Right lung (tissue), 5 donors: ENCODE results near the gene BBS4. TPM values are rescaled to one million over a fixed set of nuclear protein-coding genes. Genes with fewer than 3 reads are reported as not detected.
"Not testable (repeated sequence)": the region's sequence is repeated elsewhere in the genome, so short reads cannot be mapped to it uniquely, and the experiment has no call there.

Experiments used
- DNase-seq, 2 donors: peaks; one replicate each; pipeline ENCODE4 v3.0.0-alpha.2; 2013
- polyA plus RNA-seq, 5 donors: library from polyadenylated mRNA; unstranded; fragments of 120-200 nt; gene quantifications; one replicate each; pipeline versions ENCODE4 v1.2.1 to v1.2.3, GENCODE V29; 2013; ENCODE audit warnings: inconsistent platforms in 1 of 5, low replicate concordance in 1 of 5; ENCODE audit not compliant: insufficient read length in 5 of 5, insufficient read depth in 1 of 5

The BBS4 gene
- polyA plus RNA-seq, 5 donors: 40.1 to 63.4 (median 49.9) TPM

DNA sequence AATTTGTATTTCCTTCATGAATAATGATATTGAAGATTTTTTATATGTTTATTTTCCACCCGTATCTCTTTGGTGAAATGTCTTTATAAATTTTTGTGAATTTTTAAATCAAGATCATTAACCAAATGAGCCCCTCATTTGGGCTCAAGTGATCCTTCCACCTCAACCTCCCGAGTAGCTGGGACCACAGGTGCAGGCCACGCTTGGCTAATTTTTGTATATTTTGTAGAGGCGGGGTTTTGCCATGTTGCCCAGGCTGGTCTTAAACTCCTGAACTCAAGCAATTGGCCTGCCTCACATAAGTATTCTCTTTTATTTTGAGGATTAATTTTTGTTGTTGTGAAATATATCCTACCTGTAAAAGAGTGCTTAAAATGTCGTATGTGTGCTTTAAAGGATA is 4.9 kb downstream of the BBS4 start:
- DNase-seq: no peak

GRCh38 chr15:72698938-72699337 is 12.9 kb downstream of the BBS4 start:
- DNase-seq: no peak

DNA sequence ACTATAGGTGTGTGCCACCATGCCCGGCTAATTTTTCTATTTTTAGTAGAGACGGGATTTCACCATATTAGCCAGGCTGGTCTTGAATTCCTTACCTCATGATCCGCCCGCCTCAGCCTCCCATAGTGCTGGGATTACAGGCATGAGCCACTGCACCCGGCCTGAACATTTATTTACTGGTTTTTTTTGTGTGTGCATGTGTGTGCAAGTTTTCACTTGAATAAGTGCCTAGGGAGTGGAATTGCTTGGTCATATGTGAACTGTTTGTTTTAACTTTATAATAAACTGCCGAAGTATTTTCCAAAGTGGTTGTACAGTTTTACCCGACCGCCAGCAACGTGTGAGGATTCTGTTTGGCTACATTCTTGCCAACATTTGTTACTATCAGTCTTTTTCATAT is 14.1 kb downstream of the BBS4 start:
- DNase-seq: no peak

DNA sequence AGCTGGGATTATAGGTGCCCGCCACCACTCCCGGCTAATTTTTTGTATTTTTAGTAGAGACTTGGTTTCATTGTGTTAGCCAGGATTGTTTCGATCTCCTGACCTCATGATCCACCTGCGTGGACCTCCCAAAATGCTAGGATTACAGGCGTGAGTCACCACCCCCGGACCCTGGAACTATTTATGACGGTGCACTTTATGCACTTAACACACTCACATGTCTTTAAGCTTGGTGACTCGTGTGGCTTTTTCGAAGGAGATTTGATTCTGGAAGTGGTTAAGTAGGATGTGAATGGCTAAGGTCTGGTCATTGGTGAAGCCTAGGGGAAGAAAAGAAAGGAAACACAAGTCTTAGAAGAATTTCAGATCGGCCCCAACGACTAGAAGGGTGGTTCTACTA is 20.3 kb downstream of the BBS4 start:
- no peak for DNase-seq

GRCh38 chr15:72708551-72709303 is 22.7 kb downstream of the BBS4 start:
- DNase-seq: not testable (repeated sequence)

DNA sequence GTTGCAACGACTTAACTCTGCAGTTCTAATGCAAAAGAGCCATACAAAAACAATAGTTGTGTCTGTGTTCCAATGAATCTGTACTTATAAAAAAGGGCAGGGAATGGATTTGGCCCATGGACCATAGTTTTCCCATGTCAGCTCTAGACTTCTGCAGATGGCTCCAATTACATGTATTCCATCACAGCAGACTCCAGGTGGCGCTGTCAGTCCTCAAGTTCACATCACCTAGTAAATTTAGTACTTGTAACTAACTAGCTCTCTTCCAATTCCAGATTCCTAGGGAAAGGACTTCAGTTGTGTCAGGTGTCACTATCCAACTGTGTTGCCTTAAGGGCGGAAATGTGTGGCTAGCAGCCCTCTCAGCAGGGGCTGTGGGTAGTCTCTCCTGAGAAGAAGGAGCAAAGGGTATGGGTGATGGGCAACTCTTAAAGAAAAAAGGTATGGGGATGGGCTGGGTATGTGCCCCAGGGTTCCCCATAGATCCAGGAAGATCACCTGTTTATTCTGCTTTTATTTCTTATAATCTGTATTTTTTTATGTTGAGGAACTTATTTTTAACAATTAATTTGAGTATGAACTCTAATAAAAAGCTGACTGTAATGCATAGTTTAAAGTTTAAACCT is 36.2 kb downstream of the BBS4 start:
- peak; percentile 7 to 26 for DNase-seq

GRCh38 chr15:72724028-72724427 is 38.0 kb downstream of the BBS4 start:
- DNase-seq: no peak

DNA sequence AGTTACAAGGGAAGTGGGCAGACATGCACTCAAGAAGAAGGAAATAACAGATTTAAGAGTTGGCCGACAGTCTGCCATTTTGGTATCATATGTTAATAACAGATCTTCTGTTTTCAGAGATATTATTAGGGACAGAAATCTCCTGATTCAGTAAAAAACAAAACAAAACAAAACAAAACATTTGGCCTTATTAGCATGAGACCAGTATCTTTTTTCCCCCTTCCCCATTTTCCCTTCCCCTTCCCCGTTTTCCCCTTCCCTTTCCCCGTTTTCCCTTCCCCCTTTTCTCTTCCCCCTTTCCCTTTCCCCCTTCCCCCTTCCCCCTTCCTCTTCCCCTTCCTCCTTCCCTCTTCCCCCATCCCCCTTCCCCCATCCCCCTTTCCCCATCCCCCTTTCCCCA is 39.4 kb downstream of the BBS4 start:
- DNase-seq: no peak

DNA sequence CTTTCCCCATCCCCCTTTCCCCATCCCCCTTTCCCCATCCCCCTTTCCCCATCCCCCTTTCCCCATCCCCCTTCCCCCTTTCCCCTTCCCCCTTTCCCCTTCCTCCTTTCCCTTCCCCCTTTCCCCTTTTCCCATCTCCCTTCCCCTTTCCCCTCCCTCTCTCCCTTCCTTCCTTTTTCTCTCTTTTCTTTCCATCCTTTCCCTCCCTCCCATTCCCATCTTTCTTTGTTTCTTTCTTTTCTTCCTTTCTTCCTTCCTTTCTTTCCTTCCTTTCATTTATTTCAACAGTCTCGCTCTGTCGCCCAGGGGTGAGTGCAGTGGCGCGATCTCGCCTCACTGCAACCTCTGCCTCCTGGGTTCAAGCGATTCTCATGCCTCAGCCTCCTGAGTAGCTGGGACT is 39.8 kb downstream of the BBS4 start:
- DNase-seq: not testable (repeated sequence)

- DNase-seq: no peak
These were observed 41.1 kb downstream of the BBS4 start for GRCh38 chr15:72727154-72727553.

GRCh38 chr15:72728249-72728648 is 42.2 kb downstream of the BBS4 start:
- not testable (repeated sequence) for DNase-seq

GRCh38 chr15:72728821-72729220 is 42.8 kb downstream of the BBS4 start:
- DNase-seq: no peak

GRCh38 chr15:72732086-72732485 is 46.1 kb downstream of the BBS4 start:
- no peak for DNase-seq

- DNase-seq: no peak
These were observed 46.5 kb downstream of the BBS4 start for GRCh38 chr15:72732516-72732915.

DNA sequence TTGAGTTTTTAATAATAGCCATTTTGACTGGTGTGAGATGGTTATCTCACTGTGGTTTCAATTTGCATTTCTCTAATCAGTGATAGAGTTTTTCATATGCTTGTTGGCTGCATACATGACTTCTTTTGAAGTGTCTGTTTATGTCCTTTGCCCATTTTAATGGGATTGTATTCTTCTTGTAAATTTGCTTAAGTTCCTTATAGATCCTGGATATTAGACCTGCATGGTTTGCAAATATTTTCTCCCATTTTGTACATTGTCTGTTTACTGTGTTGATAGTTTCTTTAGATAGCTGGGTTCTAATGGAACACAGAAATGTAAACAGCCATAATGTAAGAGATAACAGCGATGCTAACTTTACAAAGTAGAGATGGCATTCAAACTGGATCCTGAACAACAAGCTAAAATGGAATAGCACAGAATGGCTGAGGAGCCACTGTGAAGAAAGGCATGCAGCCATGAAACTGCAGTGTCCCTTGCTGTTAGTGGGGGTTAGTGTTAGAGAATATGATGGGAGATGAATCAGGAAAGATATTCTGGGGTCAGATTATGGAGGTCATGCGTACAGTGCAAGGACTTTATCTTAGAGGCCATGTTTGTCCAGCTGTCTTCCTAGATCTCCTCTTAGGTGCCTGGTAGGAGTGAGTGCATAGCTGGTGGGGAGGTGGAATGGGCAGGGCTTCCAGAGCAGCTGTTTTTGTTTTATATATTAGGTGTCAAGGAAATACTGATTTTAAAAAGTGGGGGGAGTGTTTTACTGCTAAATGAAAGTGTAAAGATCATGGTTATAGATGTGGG is 48.1 kb downstream of the BBS4 start:
- DNase-seq: no peak

DNA sequence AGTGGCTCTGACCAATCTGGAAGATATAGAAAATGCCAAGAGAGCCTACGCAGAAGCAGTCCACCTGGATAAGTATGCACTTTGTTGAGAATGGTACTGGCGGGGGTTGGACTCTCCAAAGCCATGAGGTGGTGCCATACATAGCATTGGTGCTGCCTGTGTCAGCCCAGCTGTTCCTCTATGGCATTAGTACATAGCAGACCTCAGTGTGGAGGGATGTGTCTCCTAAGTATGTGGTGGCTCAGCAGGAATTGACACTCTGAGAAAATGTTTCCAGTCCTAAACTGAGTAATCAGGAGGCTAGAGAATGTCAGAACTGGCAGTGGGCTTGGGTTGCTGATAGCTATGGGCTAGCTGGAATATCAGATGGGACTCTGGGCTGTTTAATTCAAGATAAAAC is 49.1 kb downstream of the BBS4 start:
- DNase-seq: no peak

GRCh38 chr15:72737061-72737460 is 51.1 kb downstream of the BBS4 start:
- DNase-seq: no peak

GRCh38 chr15:72737723-72738122 is 51.7 kb downstream of the BBS4 start:
- DNase-seq: no peak

DNA sequence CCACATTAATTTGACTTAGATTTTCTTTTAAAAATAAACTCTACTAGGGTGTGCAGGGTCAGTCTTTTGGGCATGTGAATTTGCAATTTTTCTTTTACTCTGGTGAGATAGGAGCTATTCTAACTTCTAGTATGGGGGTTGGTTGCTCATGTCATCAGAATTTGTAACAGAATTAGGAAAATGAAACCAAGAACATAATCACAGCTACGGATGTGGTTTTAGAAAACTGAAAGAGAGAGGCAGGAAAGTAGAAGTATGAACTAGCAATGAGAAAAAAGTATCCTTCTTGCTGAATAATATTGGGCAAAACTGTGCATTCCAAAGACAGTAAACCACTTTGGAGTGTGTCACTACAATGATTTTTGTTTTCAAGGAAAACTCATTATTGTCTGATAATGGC is 54.2 kb downstream of the BBS4 start:
- no peak for DNase-seq

- DNase-seq: no peak
These were observed 63.7 kb downstream of the BBS4 start for GRCh38 chr15:72749700-72750099.

DNA sequence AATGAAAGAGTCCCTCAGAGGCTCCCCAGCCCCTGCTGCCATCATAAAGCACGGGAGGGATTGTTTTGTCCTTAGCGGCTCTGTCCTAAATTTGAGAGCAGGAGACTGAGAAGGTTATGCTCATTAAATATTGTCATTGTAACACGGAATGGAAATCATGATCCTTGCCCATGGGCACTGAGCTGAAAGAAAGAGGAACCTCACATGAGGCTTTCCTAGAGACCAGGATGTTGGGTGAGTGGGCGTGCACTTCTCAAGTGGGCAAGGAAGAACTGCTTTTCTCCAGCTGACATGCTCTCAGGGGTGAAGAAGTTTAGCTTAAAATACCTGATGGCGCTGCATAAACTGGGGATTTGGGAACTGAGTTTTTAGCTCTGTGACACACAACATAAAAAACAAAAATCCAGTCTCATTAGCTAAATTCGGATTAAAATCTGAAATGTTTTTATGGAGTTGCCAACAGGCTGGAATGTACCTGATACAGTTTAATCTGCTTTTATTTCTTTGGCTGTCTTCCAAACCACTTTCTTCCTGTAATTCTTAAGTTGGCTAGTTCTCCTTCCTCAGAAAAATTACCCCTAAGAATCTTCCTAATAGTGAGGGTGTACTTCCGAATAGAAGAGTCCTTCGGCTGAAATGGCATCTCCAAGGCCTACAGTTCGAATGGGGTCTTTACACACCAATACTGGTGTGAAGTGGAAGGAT is 65.9 kb downstream of the BBS4 start:
- no peak for DNase-seq

DNA sequence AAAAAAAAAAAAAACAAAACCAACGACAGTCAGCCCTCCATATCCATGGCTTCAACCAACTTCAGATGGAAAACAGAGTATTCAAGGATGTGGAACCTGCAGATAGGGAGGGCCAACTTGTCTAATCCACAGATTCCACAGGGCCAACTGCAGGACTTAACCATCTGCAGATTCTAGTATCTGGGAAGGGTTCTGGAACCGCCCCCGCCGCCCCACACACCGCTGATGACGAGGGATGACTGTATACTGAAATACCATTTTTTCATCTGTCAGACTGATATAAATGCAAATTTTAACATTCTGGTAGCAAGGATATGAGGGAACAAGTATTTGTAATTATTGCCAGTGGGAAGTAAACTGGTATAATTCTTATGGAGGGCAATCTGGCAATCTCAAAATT is 68.1 kb downstream of the BBS4 start:
- no peak for DNase-seq
